Measurements from ENCODE around the gene SPAG17. TPM values are rescaled to one million over a fixed set of nuclear protein-coding genes. Genes with fewer than 3 reads are reported as not detected.

Gene SPAG17
- total RNA-seq, 1 experiment from 2014 or later = not detected

- H3K36me3 ChIP-seq (ENCODE audit: insufficient read depth, low read length, poor library complexity, severe bottlenecking) = no peaks in the 10 kb centered on the region
- TF ChIP-seq EZH2 (IDR thresholded peaks at IDR 0.05; ENCODE audit: borderline replicate concordance, low read depth, low read length, poor library complexity, severe bottlenecking) = no peak
- TF ChIP-seq CTCF (conservative IDR thresholded peaks at IDR 0.05; ENCODE audit: low read depth, low read length) = no peak
- no peak for DNase-seq (ENCODE audit: low spot score)
- CTCF ChIA-PET = no interaction called here
- POLR2A ChIA-PET (ENCODE audit: low non-redundant PET) = no interaction called here
- H3K4me1 ChIP-seq (ENCODE audit: insufficient read depth, low read length, poor library complexity, severe bottlenecking) = no peaks in the 10 kb centered on the region
- no peak overlapping the region for H3K27ac ChIP-seq (ENCODE audit: low read depth, low read length, poor library complexity, severe bottlenecking)
- no peaks in the 10 kb centered on the region for H3K27me3 ChIP-seq (replicated peaks; ENCODE audit: insufficient read depth, low read depth, low read length, poor library complexity)
- H3K4me3 ChIP-seq (ENCODE audit: low read depth, low read length, poor library complexity, severe bottlenecking) = no peak overlapping the region
- intact Hi-C loops (cut with micrococcal nuclease; ENCODE audit: unreplicated experiment) = no loop called here
- BruUV-seq (replicated peaks) = no TSS peak
- no peaks in the 10 kb centered on the region for H3K9me3 ChIP-seq (ENCODE audit: low read depth, low read length, poor library complexity, severe bottlenecking)
Measured at GRCh38 chr1:118101999-118102398, 83.0 kb downstream of the SPAG17 start.

GRCh38 chr1:118101515-118101844, 83.5 kb downstream of the SPAG17 start:
- no peaks in the 10 kb centered on the region for H3K9me3 ChIP-seq (ENCODE audit: low read depth, low read length, poor library complexity, severe bottlenecking)
- no peaks in the 10 kb centered on the region for H3K36me3 ChIP-seq (ENCODE audit: insufficient read depth, low read length, poor library complexity, severe bottlenecking)
- peak; percentile 64 for DNase-seq (ENCODE audit: low spot score)
- no peaks in the 10 kb centered on the region for H3K4me1 ChIP-seq (ENCODE audit: insufficient read depth, low read length, poor library complexity, severe bottlenecking)
- TF ChIP-seq CTCF (conservative IDR thresholded peaks at IDR 0.05; ENCODE audit: low read depth, low read length) = no peak
- TF ChIP-seq EZH2 (IDR thresholded peaks at IDR 0.05; ENCODE audit: borderline replicate concordance, low read depth, low read length, poor library complexity, severe bottlenecking) = no peak
- POLR2A ChIA-PET (ENCODE audit: low non-redundant PET) = no interaction called here
- H3K27me3 ChIP-seq (replicated peaks; ENCODE audit: insufficient read depth, low read depth, low read length, poor library complexity) = no peaks in the 10 kb centered on the region
- H3K27ac ChIP-seq (ENCODE audit: low read depth, low read length, poor library complexity, severe bottlenecking) = no peak overlapping the region
- intact Hi-C loops (cut with micrococcal nuclease; ENCODE audit: unreplicated experiment) = no loop called here
- H3K4me3 ChIP-seq (ENCODE audit: low read depth, low read length, poor library complexity, severe bottlenecking) = no peak overlapping the region
- BruUV-seq (replicated peaks) = no TSS peak
- CTCF ChIA-PET = no interaction called here

GRCh38 chr1:118100686-118101514, 84.1 kb downstream of the SPAG17 start:
- H3K4me3 ChIP-seq (ENCODE audit: low read depth, low read length, poor library complexity, severe bottlenecking) = no peak overlapping the region
- TF ChIP-seq CTCF (conservative IDR thresholded peaks at IDR 0.05; ENCODE audit: low read depth, low read length) (no peak), EZH2 (IDR thresholded peaks at IDR 0.05; ENCODE audit: borderline replicate concordance, low read depth, low read length, poor library complexity, severe bottlenecking) (no peak)
- no peaks in the 10 kb centered on the region for H3K36me3 ChIP-seq (ENCODE audit: insufficient read depth, low read length, poor library complexity, severe bottlenecking)
- intact Hi-C loops (cut with micrococcal nuclease; ENCODE audit: unreplicated experiment) = no loop called here
- H3K27me3 ChIP-seq (replicated peaks; ENCODE audit: insufficient read depth, low read depth, low read length, poor library complexity) = no peaks in the 10 kb centered on the region
- ChIA-PET POLR2A (ENCODE audit: low non-redundant PET) (no interaction called here), CTCF (no interaction called here)
- no TSS peak for BruUV-seq (replicated peaks)
- H3K4me1 ChIP-seq (ENCODE audit: insufficient read depth, low read length, poor library complexity, severe bottlenecking) = no peaks in the 10 kb centered on the region
- H3K27ac ChIP-seq (ENCODE audit: low read depth, low read length, poor library complexity, severe bottlenecking) = no peak overlapping the region
- H3K9me3 ChIP-seq (ENCODE audit: low read depth, low read length, poor library complexity, severe bottlenecking) = no peaks in the 10 kb centered on the region
- no peak for DNase-seq (ENCODE audit: low spot score)
